H9 (cell line): ENCODE data around the gene PPP2R3C. TPM values are rescaled to one million over a fixed set of nuclear protein-coding genes. Genes with fewer than 3 reads are reported as not detected.

Source experiments
- DNase-seq: peaks from one replicate; pipeline ENCODE4 v3.0.0-alpha.2; 2017
- H2AFZ ChIP-seq: one replicate; pipeline ENCODE4 v1.6.1; 2013; ENCODE audit warnings: mild to moderate bottlenecking, low read length, control low read depth, moderate library complexity
- H2AK5ac ChIP-seq: 2 replicates; pipeline ENCODE4 v1.6.1; 2013; ENCODE audit warnings: low read length, control low read depth, mixed read lengths; ENCODE audit not compliant: insufficient read length
- H2BK120ac ChIP-seq: one replicate; pipeline ENCODE4 v1.6.1; 2013; ENCODE audit warnings: low read depth, mild to moderate bottlenecking, low read length, control low read depth, inconsistent platforms; ENCODE audit not compliant: poor library complexity, severe bottlenecking
- H2BK12ac ChIP-seq: 2 replicates; pipeline ENCODE4 v1.6.1; 2013; ENCODE audit warnings: low read length, control low read depth, mixed read lengths, low read depth; ENCODE audit not compliant: insufficient read length
- H2BK15ac ChIP-seq: 2 replicates; pipeline ENCODE4 v1.6.1; 2013; ENCODE audit warnings: low read depth, low read length, control low read depth
- H2BK20ac ChIP-seq: one replicate; pipeline ENCODE4 v1.6.1; 2013; ENCODE audit warnings: low read depth, mild to moderate bottlenecking, low read length, control low read depth, inconsistent platforms; ENCODE audit not compliant: poor library complexity, severe bottlenecking
- H2BK5ac ChIP-seq: 2 replicates; pipeline ENCODE4 v1.6.1; 2013; ENCODE audit warnings: low read length, control low read depth, mixed read lengths; ENCODE audit not compliant: insufficient read length
- H3K14ac ChIP-seq: 2 replicates; pipeline ENCODE4 v1.6.1; 2013; ENCODE audit warnings: low read length, control low read depth; ENCODE audit not compliant: insufficient read depth
- H3K18ac ChIP-seq: 2 replicates; pipeline ENCODE4 v1.6.1; 2013; ENCODE audit warnings: low read depth, mild to moderate bottlenecking, mixed read lengths, low read length, control low read depth; ENCODE audit not compliant: insufficient read length
- H3K23ac ChIP-seq: 2 replicates; pipeline ENCODE4 v1.6.1; 2013; ENCODE audit warnings: low read length, control low read depth, mixed read lengths, low read depth; ENCODE audit not compliant: insufficient read length
- H3K23me2 ChIP-seq: 2 replicates; pipeline ENCODE4 v1.6.1; 2013; ENCODE audit warnings: low read depth, mild to moderate bottlenecking, mixed read lengths, low read length, control low read depth; ENCODE audit not compliant: insufficient read length, poor library complexity, severe bottlenecking
- H3K27ac ChIP-seq: 2 replicates; pipeline ENCODE4 v1.5.1; 2013; ENCODE audit warnings: low read length, control low read depth, mixed read lengths, low read depth; ENCODE audit not compliant: insufficient read length
- H3K27me3 ChIP-seq: 2 replicates; pipeline ENCODE4 v1.6.1; 2013; ENCODE audit warnings: low read length, control low read depth, inconsistent platforms; ENCODE audit not compliant: insufficient read depth
- H3K4ac ChIP-seq: 2 replicates; pipeline ENCODE4 v1.6.1; 2013; ENCODE audit warnings: low read depth, mild to moderate bottlenecking, control low read depth, inconsistent platforms, low read length, moderate library complexity
- H3K4me1 ChIP-seq: 2 replicates; pipeline ENCODE4 v1.6.1; 2013; ENCODE audit warnings: low read length, control low read depth, inconsistent platforms; ENCODE audit not compliant: insufficient read depth
- H3K4me2 ChIP-seq: 2 replicates; pipeline ENCODE4 v1.6.1; 2013; ENCODE audit warnings: low read length, control low read depth, mixed read lengths; ENCODE audit not compliant: insufficient read length, insufficient read depth
- H3K56ac ChIP-seq: 2 replicates; pipeline ENCODE4 v1.6.1; 2013; ENCODE audit warnings: low read depth, mild to moderate bottlenecking, mixed read lengths, low read length, control low read depth; ENCODE audit not compliant: insufficient read length
- H3K79me1 ChIP-seq: 2 replicates; pipeline ENCODE4 v1.6.1; 2013; ENCODE audit warnings: low read depth, mild to moderate bottlenecking, moderate library complexity, low read length, control low read depth, inconsistent platforms; ENCODE audit not compliant: insufficient read depth, poor library complexity, severe bottlenecking
- H3K79me2 ChIP-seq: 2 replicates; pipeline ENCODE4 v1.6.1; 2013; ENCODE audit warnings: low read length, control low read depth, inconsistent platforms; ENCODE audit not compliant: insufficient read depth
- H3K9ac ChIP-seq: 2 replicates; pipeline ENCODE4 v1.6.1; 2013; ENCODE audit warnings: low read length, control low read depth, mixed read lengths; ENCODE audit not compliant: insufficient read length; ENCODE audit errors: extremely low read depth
- H3K9me3 ChIP-seq: one replicate; pipeline ENCODE4 v1.6.1; 2013; ENCODE audit warnings: low read depth, low read length, inconsistent platforms; ENCODE audit not compliant: control insufficient read depth
- H3T11ph ChIP-seq: one replicate; pipeline ENCODE4 v1.6.1; 2013; ENCODE audit warnings: mild to moderate bottlenecking, low read length, control low read depth, inconsistent platforms
- H4K20me1 ChIP-seq: one replicate; pipeline ENCODE4 v1.6.1; 2013; ENCODE audit not compliant: control insufficient read depth, insufficient read length, insufficient read depth
- H4K5ac ChIP-seq: 2 replicates; pipeline ENCODE4 v1.6.1; 2013; ENCODE audit warnings: low read depth, mild to moderate bottlenecking, mixed read lengths, low read length, control low read depth; ENCODE audit not compliant: insufficient read length
- H4K8ac ChIP-seq: replicated peaks from 2 replicates; pipeline ENCODE4 v1.6.1; 2013; ENCODE audit warnings: low read length, control low read depth, mixed read lengths, low read depth; ENCODE audit not compliant: insufficient read length
- H4K91ac ChIP-seq: 2 replicates; pipeline ENCODE4 v1.6.1; 2013; ENCODE audit warnings: low read depth, mild to moderate bottlenecking, moderate library complexity, mixed read lengths, low read length, control low read depth; ENCODE audit not compliant: insufficient read length
- H3K27ac Mint-ChIP-seq, 3 experiments: 2 replicates in 2 of 3; 3 replicates in 1 of 3; pipeline ENCODE4 v1.8.0; 2020 to 2021; ENCODE audit warnings: mixed read lengths in 3 of 3, mild to moderate bottlenecking in 1 of 3, moderate library complexity in 1 of 3
- H3K27me3 Mint-ChIP-seq: 2 replicates; pipeline ENCODE4 v1.8.0; 2021; ENCODE audit warnings: low read depth, mild to moderate bottlenecking, moderate library complexity, mixed read lengths
- H3K36me3 Mint-ChIP-seq, 3 experiments: 2 replicates in 2 of 3; 3 replicates in 1 of 3; pipeline ENCODE4 v1.8.0; 2020 to 2021; ENCODE audit warnings: low read depth in 3 of 3, mixed read lengths in 3 of 3; ENCODE audit not compliant: insufficient read depth in 1 of 3
- H3K4me1 Mint-ChIP-seq, 2 experiments: 2 replicates each; pipeline ENCODE4 v1.8.0; 2020; ENCODE audit warnings: mixed read lengths in 2 of 2
- H3K4me3 Mint-ChIP-seq, 2 experiments: 2 replicates in 1 of 2; 3 replicates in 1 of 2; pipeline ENCODE4 v1.8.0; 2020 to 2021; ENCODE audit warnings: mild to moderate bottlenecking in 2 of 2, mixed read lengths in 2 of 2, moderate library complexity in 1 of 2
- H3K9me3 Mint-ChIP-seq, 2 experiments: 2 replicates in 1 of 2; 3 replicates in 1 of 2; pipeline ENCODE4 v1.8.0; 2020; ENCODE audit warnings: mild to moderate bottlenecking in 2 of 2, mixed read lengths in 2 of 2, moderate library complexity in 1 of 2
- CTCF ChIP-seq: fragments of 200-600 bp; sonication (generic); conservative IDR thresholded peaks from 3 replicates; pipeline ENCODE4 v1.8.0; 2021; ENCODE audit warnings: antibody characterized with exemption, mild to moderate bottlenecking
- WGBS: extraction: QIAGEN DNeasy Blood & Tissue Kit; methylation state at CpG from one replicate; pipeline ENCODE4 v1.1.7; 2013; ENCODE audit warnings: missing lambda C conversion rate, low lambda C conversion rate, mixed read lengths; ENCODE audit not compliant: insufficient read length; ENCODE audit errors: extremely low coverage; 5-methylcytosine and 5-hydroxymethylcytosine counted together
- total RNA-seq: library from RNA; stranded (reverse); gene quantifications from 2 replicates; pipeline ENCODE4 v1.2.1, GENCODE V29; 2021

Gene PPP2R3C
- total RNA-seq, 1 experiment from 2014 or later: 51.1 TPM

- H3K27ac Mint-ChIP-seq: no peak overlapping the region; a peak in 2 of 7 replicates
- H2AFZ ChIP-seq: no peak overlapping the region
- no peak overlapping the region for H4K91ac ChIP-seq
- H2BK15ac ChIP-seq: no peak overlapping the region
- H3K27me3 Mint-ChIP-seq: no peaks in the 10 kb centered on the region
- no peaks in the 10 kb centered on the region for H3K79me1 ChIP-seq
- no peaks in the 10 kb centered on the region for H3K4me1 ChIP-seq
- no peak overlapping the region for H3K4ac ChIP-seq
- H2BK5ac ChIP-seq: no peak overlapping the region
- peaks cover 16 to 38% (median 23%) of the 10 kb centered on the region in 3 experiments for H3K36me3 Mint-ChIP-seq
- no peak overlapping the region for H3T11ph ChIP-seq
- no peaks in the 10 kb centered on the region for H3K9me3 Mint-ChIP-seq
- H3K27me3 ChIP-seq: no peaks in the 10 kb centered on the region
- H3K23ac ChIP-seq: no peak overlapping the region
- no peak overlapping the region for H2AK5ac ChIP-seq
- H3K27ac ChIP-seq: no peak overlapping the region
- no peaks in the 10 kb centered on the region for H3K9me3 ChIP-seq
- no peak overlapping the region for H3K18ac ChIP-seq
- no peaks in the 10 kb centered on the region for H3K4me1 Mint-ChIP-seq
- no peaks in the 10 kb centered on the region for H3K23me2 ChIP-seq
- H4K5ac ChIP-seq: no peak overlapping the region
- H2BK120ac ChIP-seq: no peak overlapping the region
- WGBS: no CpG with 5 or more reads among the region's 3 CpGs
- no peak for TF ChIP-seq CTCF
- no peak overlapping the region for H4K8ac ChIP-seq
- no peak overlapping the region for H3K4me2 ChIP-seq
- no peaks in the 10 kb centered on the region for H3K79me2 ChIP-seq
- no peaks in the 10 kb centered on the region for H4K20me1 ChIP-seq
- no peak overlapping the region for H3K9ac ChIP-seq
- DNase-seq: no peak
- no peak overlapping the region for H3K4me3 Mint-ChIP-seq
- no peak overlapping the region for H3K56ac ChIP-seq
- no peak overlapping the region for H2BK20ac ChIP-seq
- H3K14ac ChIP-seq: no peak overlapping the region
- H2BK12ac ChIP-seq: no peak overlapping the region
Observed at GRCh38 chr14:35072226-35072625, 49.6 kb downstream of the PPP2R3C start.
